GM12874 (cell line): ENCODE measurements around the gene SUN1.

Experiments
- CTCF ChIP-seq: IDR thresholded peaks from 2 replicates; pipeline ENCODE4 v1.5.1; 2011; ENCODE audit warnings: low read depth, mild to moderate bottlenecking, control low read depth, low read length, moderate library complexity; ENCODE audit not compliant: insufficient read depth

SUN1 gene

GRCh38 chr7:825386-825785 is 6.9 kb upstream of the SUN1 start:
- TF ChIP-seq CTCF = no peak

- TF ChIP-seq CTCF = no peak
Observed at GRCh38 chr7:826230-826917, 5.9 kb upstream of the SUN1 start.

- TF ChIP-seq CTCF = no peak
Observed at GRCh38 chr7:828793-829561, 3.3 kb upstream of the SUN1 start.

- TF ChIP-seq CTCF = no peak
Observed at GRCh38 chr7:830069-830468, 2.2 kb upstream of the SUN1 start.

- no peak for TF ChIP-seq CTCF
Observed at GRCh38 chr7:831596-832166, 595 bp upstream of the SUN1 start.

GRCh38 chr7:832968-833424 is 720 bp downstream of the SUN1 start:
- TF ChIP-seq CTCF = no peak

- no peak for TF ChIP-seq CTCF
Observed at GRCh38 chr7:833601-834258, 1.5 kb downstream of the SUN1 start.
